B cell (primary cell): ENCODE data around the gene LTBP2.
A peak's percentile ranks its signal among the peaks of the same experiment; 100 is the strongest.

Source experiments
- EZH2 ChIP-seq: IDR thresholded peaks from 2 replicates; pipeline ENCODE4 v1.6.1; 2012; ENCODE audit warnings: borderline replicate concordance, low read depth, mild to moderate bottlenecking, moderate library complexity, low read length; ENCODE audit not compliant: insufficient read depth, poor library complexity, severe bottlenecking
- TF ChIP-seq, protein P1 (sequence below): fragments of 200-600 bp; IDR thresholded peaks from one replicate; pipeline ENCODE4 v1.8.0; 2022; ENCODE audit warnings: antibody characterized with exemption, mild to moderate bottlenecking

DNA sequence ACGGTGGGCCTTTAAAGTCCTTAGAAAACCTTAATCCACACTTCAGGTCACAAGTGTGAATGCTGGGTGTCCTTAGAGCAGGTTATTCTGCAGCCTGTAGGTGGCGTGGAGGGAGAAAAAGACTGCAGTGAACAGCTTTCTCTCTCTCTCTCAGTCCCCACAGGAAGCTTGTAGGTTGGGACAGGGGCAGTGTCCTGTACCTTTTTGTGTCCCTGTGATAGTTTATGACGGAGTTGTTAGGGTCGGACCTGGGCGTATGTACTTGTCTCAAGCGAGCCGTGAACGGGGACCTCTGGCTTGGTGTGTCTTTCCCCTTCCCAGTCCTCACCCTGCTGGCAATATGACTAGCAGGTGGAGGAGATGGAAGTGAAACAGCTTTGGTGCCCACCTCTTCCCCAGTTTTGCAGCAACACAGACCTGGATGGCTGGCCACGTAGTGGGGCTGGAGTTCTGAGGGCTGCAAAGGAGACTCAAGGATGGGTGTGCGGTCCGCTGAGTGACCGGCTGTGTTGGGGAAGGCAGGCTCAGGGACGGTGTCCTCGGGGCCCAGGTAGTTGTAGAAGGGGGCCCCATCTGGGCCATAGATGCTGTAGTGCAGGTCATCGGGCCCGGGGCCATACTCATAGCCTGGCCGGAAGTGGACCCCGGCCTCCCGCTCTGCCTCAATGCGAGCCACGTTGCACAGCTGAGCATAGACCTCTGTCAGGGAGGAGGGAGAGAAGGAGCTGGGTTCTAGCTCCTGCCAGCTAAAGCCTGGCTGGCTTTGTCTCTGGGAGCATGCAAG, 109.6 kb downstream of the LTBP2 start:
- TF ChIP-seq, protein P1, sequence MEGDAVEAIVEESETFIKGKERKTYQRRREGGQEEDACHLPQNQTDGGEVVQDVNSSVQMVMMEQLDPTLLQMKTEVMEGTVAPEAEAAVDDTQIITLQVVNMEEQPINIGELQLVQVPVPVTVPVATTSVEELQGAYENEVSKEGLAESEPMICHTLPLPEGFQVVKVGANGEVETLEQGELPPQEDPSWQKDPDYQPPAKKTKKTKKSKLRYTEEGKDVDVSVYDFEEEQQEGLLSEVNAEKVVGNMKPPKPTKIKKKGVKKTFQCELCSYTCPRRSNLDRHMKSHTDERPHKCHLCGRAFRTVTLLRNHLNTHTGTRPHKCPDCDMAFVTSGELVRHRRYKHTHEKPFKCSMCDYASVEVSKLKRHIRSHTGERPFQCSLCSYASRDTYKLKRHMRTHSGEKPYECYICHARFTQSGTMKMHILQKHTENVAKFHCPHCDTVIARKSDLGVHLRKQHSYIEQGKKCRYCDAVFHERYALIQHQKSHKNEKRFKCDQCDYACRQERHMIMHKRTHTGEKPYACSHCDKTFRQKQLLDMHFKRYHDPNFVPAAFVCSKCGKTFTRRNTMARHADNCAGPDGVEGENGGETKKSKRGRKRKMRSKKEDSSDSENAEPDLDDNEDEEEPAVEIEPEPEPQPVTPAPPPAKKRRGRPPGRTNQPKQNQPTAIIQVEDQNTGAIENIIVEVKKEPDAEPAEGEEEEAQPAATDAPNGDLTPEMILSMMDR, result peak; percentile 17
- no peak for TF ChIP-seq EZH2
